GM19397 (cell line): Measurements from ENCODE around the gene PLXDC1.

ENCODE experiments used
- ATAC-seq: cut with Tn5 transposase; IDR thresholded peaks from one replicate; pipeline ENCODE4 v1.9.1; 2021; ENCODE audit warnings: mild to moderate bottlenecking, moderate library complexity; ENCODE audit not compliant: unreplicated experiment

The PLXDC1 gene

GRCh38 chr17:39158623-39159022, 7.2 kb upstream of the PLXDC1 start:
- ATAC-seq, result no peak

DNA sequence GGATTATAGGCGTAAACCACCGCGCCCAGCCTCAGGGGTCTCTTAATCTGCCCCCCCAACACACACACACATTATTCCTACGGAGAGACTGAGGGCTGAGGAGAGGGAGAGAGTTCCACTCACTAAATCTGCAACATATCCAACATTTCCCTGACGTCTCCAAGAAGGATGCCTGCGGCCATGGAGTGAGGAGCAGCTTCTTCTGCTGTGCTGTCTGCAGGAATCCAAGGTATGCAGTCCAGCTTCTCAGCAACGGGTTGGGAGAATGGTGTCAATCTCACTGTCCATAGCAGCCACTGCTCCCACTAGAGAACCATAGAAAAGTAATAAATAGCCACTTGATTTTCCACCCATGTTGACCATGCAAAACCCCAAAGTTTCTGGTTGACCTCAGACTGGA, 5.1 kb upstream of the PLXDC1 start:
- ATAC-seq, result no peak

- ATAC-seq, result no peak
These were observed 4.2 kb upstream of the PLXDC1 start for GRCh38 chr17:39155654-39156053.

DNA sequence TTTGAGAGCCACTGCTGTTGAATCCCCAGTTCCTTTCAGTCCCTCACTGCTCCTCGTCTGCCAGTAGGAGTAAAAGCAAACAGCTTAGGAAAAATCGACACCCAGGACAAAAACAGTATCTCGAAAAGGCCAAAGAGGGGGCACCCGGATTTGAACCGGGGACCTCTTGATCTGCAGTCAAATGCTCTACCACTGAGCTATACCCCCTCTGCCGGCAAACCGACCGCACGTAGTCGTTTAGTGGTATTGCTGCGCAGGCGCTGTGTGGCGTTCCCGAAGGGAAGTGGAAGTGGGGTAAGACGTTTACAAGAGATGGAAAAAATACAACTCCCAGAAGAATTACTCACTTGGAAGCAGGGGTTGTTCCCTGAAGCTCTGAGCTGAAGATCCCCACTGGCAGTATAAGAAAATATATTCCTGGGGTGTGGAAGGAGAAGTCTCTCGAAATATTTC, 2.2 kb upstream of the PLXDC1 start:
- ATAC-seq, result peak; percentile 39

DNA sequence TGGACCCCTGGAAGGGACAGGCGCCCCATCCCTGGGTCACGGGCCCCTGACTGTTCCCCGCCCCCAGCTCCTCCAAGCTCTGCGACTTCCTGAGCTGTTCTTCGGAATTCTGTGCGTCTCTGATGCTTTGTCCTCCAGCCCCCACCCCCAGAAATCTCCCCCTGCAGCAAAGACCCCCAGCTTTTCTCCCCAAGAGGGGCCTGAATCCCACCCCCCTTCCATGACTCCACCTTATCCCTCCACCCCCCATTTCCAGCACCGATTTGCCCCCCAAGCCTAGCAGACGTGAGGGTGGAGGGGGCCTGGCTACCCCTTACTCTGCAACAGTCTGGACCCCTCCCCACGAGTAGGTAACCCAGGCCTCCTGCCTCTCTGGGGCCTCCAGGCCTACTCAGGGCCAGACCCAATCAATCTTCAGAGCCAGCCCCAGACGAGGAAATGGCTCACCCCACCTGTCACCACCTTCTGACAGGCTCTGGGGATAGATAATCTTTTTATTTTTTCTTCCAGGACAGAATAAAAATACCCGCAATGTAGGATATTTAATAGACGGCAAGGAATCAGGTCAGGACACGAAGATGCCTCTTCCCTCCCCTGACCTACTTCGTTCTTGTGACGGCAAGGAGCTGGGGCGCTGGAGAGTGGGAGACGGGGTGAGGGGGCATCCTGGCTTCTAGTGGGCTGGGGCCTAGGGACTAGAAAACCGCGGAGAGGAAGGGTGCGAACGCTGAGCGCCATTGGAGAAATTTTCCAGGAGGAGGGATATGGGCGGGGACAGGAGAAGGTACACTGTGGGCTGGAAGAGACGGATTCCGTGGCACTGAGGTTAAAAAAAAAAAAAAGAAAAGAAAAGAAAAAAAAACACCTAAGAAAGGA, 744 bp upstream of the PLXDC1 start:
- no peak for ATAC-seq

- ATAC-seq, result no peak
These were observed 665 bp downstream of the PLXDC1 start for GRCh38 chr17:39150795-39151149.

DNA sequence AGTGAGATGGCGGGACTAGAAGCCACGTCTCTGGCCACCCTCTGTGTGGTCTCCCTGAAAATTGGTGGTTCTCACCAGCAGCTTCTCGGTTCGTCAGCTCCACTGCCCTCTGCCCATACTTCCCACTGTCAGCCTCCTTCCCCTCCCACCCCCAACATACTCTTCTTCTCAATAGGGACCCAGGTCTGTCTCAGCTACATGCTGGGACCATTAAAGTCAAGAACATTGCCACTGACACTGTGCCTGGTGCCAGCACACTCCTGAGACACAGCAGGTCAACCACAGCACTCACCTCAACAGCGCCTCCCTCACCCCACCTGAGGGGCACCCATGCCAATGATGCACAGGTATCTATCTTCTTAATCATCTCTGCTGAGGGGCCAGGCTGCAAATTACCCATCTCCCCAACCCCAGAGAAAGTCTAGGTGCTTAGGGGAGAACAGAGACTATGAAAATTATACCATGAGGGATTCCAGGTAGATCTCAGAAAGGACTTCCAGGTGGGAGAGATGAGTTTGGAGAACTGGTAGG, 1.3 kb downstream of the PLXDC1 start:
- ATAC-seq, result no peak

DNA sequence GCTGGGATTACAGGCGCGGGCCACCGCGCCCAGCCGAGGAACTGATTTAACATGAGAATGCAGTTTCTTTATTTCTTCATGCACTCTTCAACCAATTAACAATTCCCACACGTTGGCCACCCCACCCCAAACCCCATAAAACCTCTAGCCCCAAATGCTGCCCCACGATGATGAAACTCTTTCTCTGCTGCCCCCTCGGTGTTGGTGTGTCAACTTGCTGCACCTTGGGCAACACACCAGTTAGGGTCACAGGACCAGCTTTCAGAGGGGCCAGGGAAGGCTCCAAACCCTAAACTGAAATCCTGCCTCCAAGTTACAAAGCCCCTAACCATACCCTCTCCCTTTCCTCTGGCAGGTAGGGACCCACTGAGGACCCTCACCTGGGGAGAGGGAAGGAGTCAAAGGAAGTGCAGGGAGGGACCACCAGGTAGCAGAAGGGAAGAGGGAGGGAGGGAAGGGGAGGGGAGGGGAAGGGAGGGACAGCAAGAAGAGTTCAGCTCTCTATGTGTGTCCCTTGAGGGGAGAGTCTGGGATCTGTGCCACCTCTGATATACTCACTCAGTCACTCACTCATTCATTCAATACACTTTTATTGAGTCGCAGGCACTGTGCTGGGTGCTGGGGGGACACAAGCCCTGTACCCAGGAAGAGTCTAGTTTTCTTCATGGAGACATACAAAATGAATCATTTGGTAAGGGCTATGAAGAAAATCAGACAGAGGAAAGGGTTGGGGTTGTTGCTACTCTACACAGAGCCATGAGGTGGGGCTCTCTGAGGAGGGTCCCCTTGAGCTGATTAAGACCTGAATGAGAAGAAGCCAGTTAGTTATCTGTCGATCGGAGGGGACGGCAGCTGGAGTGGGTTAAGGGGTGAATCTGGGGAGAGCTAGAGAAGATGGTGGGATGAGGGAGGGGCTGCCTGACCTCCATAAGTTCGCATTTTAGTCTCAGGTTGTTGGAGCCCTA, 3.9 kb downstream of the PLXDC1 start:
- no peak for ATAC-seq

- ATAC-seq, result no peak
These were observed 5.2 kb downstream of the PLXDC1 start for GRCh38 chr17:39146273-39146672.

DNA sequence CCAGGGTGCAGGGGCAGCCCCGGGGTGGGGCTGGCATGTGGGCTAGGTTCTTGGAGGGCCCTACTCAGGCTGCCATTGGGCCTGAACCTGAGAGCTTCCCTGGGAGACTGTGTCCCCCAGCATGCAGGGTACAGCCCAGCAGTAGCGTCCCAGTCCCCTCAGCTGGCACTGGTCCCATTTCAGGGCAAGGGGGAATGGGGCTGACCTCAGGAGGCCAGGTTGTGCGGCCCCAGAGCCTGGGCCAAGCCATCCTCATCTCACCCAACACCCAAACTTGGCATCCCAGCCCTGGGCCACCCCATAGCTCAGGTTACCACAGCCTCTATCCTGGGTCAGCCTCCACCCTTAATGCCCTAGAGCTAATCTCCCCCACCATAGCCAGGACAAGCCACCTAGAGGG, 6.3 kb downstream of the PLXDC1 start:
- no peak for ATAC-seq

- no peak for ATAC-seq
These were observed 7.0 kb downstream of the PLXDC1 start for GRCh38 chr17:39144416-39144840.

DNA sequence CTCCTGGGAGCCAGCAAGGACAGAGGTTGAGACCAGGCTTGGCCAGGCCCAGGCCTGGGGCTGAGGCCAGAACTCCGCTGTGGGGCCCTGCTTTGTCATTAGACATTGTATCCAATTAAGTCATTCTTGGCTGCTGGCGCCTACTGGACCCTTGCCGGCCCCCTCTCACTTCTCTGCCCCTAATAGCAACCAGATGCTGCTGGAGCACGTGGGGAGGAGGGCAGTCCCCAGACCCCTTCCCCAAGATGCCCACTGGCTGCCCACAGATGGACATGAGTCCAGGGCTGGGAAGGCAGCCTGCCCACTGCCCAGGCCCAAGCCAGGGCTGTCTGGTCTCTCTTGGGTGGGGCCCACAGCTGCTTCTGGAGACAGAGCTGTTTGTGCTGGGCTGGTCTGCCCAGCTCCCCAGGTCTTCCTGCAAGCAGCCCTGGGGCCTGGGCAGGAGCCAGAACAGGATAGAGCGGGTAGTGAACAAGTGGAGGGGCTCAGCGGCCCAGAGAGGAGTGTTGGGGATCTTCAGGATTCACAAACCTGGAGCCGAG, 7.8 kb downstream of the PLXDC1 start:
- ATAC-seq, result no peak

- ATAC-seq, result no peak
These were observed 9.3 kb downstream of the PLXDC1 start for GRCh38 chr17:39141915-39142664.

- ATAC-seq, result no peak
These were observed 10.1 kb downstream of the PLXDC1 start for GRCh38 chr17:39141294-39141693.

DNA sequence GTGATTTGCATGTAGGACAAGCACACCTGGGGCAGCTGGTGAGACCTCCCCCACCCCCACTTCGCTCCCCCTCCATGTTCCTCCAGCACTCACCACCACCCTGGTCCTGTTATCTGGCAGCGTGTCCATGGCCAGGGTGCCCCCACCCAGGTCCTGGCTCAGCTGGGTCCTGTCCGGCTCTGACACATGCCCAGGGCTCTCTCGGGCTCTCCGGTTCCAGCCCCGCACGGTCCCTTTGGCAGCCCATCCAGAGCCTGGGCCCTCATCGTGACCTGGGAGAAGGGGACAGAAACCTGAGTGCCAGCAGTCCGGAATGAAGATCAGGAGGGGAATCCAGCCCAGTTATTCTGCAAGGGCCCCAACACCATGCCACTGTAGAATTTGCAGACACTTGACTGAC, 11.9 kb downstream of the PLXDC1 start:
- ATAC-seq, result no peak

GRCh38 chr17:39139161-39139511, 12.3 kb downstream of the PLXDC1 start:
- no peak for ATAC-seq

GRCh38 chr17:39138431-39139160, 12.8 kb downstream of the PLXDC1 start:
- ATAC-seq, result no peak

GRCh38 chr17:39134878-39135277, 16.6 kb downstream of the PLXDC1 start:
- ATAC-seq, result no peak

- ATAC-seq, result no peak
These were observed 19.2 kb downstream of the PLXDC1 start for GRCh38 chr17:39132192-39132610.

GRCh38 chr17:39131616-39132015, 19.8 kb downstream of the PLXDC1 start:
- no peak for ATAC-seq
